ENCODE data around the gene ZNF573. TPM values are rescaled to one million over a fixed set of nuclear protein-coding genes. Genes with fewer than 3 reads are reported as not detected.

Gene ZNF573
- total RNA-seq, 2 experiments from 2014 or later: 8.3 to 8.7 TPM

GRCh38 chr19:37692956-37693620 is 86.3 kb downstream of the ZNF573 start:
- ChIA-PET CTCF (no interaction called here), POLR2A (interaction anchor here (0.7 to 1.8 kb wide), 5 partner anchors 26 to 1478 kb away, joined by 3 to 6 read pairs (median 3); partner anchors contain the start of genes ZNF146 and ZNF793)
- Mint-ChIP-seq H3K4me1 (ENCODE audit: low read depth) (peaks cover 9% of the 10 kb centered on the region), H3K9me3 (peaks cover 19% of the 10 kb centered on the region), H3K27me3 (no peaks in the 10 kb centered on the region), H3K36me3 (ENCODE audit: low read depth) (peaks cover 39% of the 10 kb centered on the region), H3K27ac (no peak overlapping the region), H3K4me3 (no peak overlapping the region)
- ATAC-seq: no peak
- intact Hi-C loops (cut with micrococcal nuclease): no loop called here
- no peak for TF ChIP-seq CTCF (IDR thresholded peaks at IDR 0.05)
- no peak for DNase-seq

- DNase-seq (peak; percentile 90), ATAC-seq (peak; percentile 92)
- H3K36me3 Mint-ChIP-seq (ENCODE audit: low read depth): peaks cover 34% of the 10 kb centered on the region
- no peak for TF ChIP-seq CTCF (IDR thresholded peaks at IDR 0.05)
- H3K9me3 Mint-ChIP-seq: peaks cover 13% of the 10 kb centered on the region
- no peaks in the 10 kb centered on the region for H3K27me3 Mint-ChIP-seq
- ChIA-PET CTCF (no interaction called here), POLR2A (interaction anchor here (1.2 to 1.8 kb wide), 3 partner anchors 27 to 1477 kb away, joined by 3 to 6 read pairs (median 3); partner anchors contain the start of genes ZNF146 and ZNF793)
- H3K4me3 Mint-ChIP-seq: peak overlapping the region; percentile 85
- H3K4me1 Mint-ChIP-seq (ENCODE audit: low read depth): peaks cover 9% of the 10 kb centered on the region
- intact Hi-C loops (cut with micrococcal nuclease): no loop called here
- H3K27ac Mint-ChIP-seq: peak overlapping the region; percentile 96
Observed at GRCh38 chr19:37691881-37692504, 87.4 kb downstream of the ZNF573 start.

Other genes starting within 250 kb of the ZNF573 start
- gene ZNF571, start 184.8 kb downstream of the ZNF573 start, total RNA-seq: 1 to 10 TPM; 3.4 to 4.0 TPM
- gene ZNF540, start 184.7 kb downstream of the ZNF573 start, total RNA-seq: 1 to 10 TPM; 1.7 to 2.2 TPM
- 1 to 10 TPM; 9.0 to 9.7 TPM for gene ZFP30, start 124.1 kb downstream of the ZNF573 start, total RNA-seq
- gene ZNF607, start 59.8 kb downstream of the ZNF573 start, total RNA-seq: 1 to 10 TPM; 7.4 to 7.8 TPM
- gene WDR87, start 127.0 kb upstream of the ZNF573 start, total RNA-seq: not detected
- 1 to 10 TPM; 8.9 to 9.8 TPM for gene SIPA1L3, start 127.6 kb upstream of the ZNF573 start, total RNA-seq

Measured in activated CD8-positive, alpha-beta T cell treated with anti-CD3 and anti-CD28 coated beads for 36 hours (primary cell).